HG03575 (cell line): ENCODE results near the gene FAM180A.

Experiments
- ATAC-seq: cut with Tn5 transposase; IDR thresholded peaks from one replicate; pipeline ENCODE4 v1.9.1; 2021; ENCODE audit not compliant: unreplicated experiment, insufficient number of reproducible peaks, low FRiP score; ENCODE audit errors: extremely low read depth

Gene FAM180A

DNA sequence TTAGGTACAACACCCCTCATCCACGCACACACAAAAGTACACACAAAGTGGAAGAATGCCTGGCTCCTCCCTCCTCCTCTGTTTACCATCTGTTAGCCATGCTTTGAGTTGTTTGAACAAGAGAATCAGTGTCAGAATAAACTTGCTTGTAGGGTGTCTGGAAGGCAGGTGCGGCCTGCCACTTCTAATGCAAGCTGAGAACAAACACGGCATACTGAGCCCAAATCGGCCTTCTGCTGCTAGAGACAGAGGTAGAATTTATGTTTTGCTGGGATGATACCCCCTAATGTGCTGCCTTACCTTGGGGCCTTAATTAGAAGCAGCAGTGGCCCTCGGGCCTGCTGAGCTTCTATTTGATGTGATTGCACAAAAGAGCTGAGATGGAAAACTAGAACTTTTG, 24.9 kb upstream of the FAM180A start:
- no peak for ATAC-seq

DNA sequence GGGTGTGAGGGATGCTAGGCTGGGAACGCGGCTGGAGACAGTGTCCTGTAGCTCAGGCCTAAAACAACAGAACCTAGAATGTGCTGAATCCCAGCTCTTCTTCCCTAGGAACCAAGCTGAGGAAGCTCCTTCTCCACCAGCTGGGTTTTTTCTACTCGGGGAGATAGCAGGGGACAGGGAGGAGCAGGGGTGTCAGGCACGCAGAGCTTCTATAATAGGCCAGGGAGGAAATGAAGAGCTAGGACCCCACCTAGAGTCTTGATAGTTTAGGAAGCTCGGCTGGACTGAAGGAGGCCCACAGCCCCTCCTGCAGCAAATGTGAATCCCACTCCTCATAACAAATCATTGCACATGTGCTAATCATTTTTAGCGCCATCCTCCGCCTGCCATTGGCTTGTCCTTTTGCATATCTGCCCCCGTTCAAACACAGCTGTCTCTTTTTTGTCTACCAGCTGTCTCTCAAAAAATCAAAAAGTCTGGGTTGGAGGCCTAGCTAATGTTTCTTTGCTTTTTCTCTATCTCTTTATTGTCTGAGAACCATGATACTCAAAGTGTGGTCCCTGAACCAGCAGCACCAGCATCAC, 24.1 kb upstream of the FAM180A start:
- ATAC-seq = no peak

DNA sequence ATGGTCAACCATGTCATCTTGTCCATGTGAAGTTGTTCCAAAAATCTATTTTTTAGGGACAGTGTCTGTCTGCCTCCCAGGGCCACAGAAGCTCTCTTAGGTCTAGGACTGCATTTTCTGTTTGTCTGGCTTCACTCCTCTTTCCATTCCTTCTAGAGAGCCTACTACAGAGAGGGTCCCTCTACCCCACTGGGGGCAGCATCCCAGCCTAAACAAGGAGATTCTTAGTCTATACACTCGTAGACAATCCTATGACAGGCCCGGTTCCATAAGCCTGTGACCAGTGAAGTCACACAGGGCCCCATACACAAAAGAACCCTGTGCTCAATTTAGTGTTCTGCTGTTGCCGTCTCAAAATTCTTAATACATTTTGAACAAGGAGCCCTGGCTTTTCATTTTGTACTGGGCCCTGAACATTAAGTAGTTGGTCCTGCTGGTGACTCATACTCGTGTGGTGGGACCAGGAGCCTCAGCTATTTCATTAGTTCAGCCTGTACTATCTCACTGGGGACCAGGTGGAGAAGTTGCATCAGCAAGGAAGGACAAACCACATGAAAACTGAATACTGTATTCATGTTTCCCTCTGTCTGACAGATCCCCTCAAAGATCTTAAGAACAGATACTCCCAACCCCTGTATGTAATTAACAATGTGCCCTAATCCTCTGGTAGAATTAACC, 23.5 kb upstream of the FAM180A start:
- ATAC-seq = no peak

DNA sequence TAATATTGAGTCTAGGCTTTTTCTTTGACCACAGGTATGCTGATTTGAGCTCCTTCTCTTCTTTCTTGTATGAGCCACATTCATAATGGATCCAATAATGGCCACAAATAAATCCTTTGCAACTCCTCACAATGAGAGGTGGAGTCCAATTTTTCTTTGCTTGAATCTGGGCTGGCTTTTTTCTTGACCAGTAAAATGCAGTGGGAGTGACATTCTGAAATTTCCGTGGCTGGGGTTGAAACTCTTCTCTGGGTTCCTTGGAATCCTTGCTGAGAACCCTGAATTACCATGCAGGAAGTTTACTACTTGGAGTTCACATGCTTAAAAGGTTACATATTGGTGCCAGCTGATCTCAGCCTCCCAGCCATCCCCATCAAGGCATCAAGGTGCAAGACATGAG, 22.4 kb upstream of the FAM180A start:
- no peak for ATAC-seq

DNA sequence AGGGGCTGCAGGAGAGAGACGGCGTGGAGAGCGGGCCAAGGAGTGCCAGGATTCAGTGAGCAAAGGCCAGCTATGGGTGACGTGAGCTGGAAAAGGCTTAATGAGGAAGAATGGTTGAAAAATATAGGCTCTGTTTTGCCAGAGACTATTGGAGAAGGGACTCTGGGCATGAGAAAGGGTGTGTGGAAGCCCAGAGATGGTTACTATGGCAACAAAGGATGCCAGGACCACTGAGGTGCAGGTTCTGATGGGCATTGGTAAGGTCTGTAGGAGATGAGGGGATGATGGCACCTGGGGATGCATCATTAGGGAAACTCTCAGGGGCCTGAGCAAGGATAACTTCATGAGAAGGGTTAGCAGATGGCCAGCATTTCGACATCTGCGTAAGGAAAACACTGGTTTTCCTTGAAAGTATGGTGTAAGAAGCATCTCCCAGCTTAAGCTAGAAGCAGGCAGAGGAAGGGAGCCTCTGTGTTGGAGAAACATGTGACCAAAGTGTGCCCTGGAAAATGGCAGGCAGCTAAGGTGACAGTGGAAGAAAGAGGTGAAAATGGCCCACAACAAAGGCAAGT, 21.6 kb upstream of the FAM180A start:
- no peak for ATAC-seq

DNA sequence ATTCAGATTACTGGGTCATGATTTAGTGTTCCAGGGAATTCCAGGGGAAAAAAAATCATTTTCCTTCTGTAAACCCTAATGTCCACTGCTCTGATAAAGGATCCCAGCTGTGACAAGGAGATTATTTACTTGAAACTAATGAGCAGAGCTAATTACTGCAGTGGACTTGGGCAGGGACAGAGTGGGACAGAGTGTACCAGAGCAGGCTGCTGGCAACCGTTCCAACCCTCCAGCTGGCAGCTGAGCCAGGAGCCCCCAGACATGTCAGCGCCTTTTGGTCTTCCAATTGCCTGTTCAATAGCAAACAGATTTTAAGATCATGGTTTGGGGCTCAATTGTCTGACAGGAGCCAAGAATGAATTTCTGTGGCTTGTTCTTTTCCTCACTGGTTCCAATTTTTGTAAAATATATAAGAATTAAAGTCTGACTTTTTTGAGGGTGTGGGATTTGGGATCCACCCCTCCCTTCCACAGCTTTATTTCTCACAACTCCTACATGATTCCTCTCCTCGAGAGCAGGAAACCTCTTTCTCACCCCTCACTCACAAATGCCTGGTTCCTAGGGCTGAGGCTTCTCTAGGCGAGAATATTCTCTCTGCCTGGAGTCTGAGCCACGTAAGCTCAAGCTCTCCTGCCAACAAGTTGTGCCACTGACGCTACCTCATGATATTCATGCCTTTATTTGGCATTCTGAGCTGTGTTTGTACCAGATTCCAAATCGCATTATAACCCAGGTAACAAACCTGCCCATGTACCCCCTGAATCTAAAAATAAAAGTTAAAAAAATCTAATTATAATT, 20.6 kb upstream of the FAM180A start:
- no peak for ATAC-seq

DNA sequence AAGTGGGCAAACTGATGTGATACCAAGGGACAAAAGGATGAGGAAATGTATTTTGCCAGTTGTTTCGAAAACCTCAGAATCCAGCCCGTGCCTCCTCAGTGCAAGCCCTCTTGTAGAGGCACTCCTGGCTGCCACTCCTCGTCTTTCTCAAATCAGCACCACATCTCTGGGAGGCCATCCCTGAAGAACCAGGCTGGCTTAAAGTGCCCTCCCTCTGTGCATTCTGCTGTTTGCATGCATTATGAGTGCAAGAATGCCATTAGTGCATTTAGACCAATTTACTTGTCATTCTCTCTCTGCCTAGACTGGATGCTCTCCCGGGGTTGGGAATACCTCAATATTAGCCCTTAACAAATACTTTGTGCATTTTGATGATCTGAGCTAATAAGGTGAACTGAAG, 19.9 kb upstream of the FAM180A start:
- ATAC-seq = no peak

DNA sequence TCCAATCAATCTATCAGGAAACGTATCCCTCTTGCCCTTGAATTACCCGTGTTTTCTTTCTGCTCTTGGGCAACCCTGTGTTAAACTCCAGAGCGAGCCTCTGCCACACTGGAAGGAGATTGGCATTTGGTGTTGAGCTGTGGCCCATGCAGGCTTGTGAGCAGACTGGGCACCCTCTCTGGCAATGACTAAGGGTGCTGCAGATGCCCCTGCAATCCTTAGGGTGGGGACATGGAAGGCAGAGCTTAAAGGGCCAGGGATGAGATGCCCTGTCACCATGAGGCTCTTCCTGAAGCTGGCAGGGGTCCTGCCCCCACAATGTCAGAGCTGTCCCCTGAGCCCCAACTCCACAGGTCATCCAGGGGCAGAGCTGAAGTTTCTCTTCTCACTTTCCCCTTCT, 19.5 kb upstream of the FAM180A start:
- ATAC-seq = no peak

DNA sequence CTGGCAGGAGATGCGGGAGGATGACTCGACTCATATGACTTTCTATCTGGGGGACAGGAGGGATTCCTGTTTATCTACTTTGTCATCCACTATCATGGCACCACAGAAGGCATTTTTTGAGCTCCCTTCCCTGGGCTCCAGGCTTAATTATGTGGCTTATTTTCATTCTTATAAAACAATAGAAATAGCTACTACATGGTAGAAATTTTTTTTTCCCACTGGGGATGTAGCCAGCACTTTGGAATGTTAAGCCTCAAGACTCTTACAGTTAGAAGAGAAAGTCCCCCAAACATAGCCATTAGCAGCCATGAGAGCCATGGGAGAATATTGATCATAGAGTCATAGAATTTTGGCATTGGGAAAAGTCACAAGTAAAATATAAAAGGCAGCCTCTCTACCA, 14.6 kb upstream of the FAM180A start:
- no peak for ATAC-seq

DNA sequence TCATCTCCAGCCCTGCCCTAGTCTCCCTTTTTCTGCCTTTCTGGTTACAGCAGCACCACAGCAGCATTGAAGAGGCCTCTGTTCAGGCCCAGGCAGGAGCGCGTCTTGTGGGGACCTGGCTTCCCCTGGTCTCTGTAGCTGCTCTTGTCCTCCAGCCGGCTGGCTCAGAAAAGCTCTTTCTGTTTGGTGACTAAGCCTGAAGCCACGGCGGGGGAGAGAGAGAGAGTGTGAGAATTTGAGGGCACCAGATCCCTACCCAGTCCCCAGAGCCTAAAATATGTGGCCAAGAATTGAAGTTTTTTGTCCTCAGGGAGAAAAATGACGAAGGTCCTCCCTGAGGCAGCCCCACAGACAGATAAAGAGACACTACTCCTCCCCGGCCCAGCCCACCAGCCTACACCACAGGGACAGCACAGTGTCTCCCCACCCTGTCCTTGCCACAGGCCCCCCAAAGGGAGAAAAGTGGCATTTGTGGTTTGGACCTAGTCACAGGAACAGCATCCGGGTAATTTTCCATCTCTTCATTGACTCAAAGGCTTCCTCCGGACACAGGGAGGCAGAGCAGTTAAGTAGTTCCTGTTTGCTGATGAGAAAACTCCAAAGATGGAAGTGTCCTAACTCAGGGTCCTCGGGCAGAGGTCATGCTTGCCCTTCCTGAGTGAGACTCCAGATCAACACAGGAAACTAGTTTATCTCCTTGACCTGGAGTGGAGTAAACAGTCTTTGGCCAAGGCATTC, 13.3 kb upstream of the FAM180A start:
- no peak for ATAC-seq

DNA sequence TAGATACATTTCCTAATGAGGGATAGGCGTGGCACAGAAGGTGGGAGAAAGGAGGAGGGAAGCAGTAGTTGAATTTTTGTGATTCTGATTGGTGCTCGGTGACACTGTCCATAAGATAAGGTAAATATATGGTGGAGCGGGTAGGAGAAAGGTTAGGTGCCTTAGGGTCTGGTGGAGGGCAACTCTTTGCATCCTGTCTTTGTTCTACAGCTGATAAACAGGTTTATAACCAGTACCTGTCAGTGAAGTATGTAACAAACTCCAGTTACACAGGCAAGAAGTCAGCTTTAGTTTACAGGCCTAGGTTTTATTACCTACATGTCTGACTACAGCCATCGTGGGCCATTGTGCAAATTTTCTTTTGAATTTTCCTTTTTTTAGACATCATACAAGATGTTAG, 10.9 kb upstream of the FAM180A start:
- ATAC-seq = no peak

DNA sequence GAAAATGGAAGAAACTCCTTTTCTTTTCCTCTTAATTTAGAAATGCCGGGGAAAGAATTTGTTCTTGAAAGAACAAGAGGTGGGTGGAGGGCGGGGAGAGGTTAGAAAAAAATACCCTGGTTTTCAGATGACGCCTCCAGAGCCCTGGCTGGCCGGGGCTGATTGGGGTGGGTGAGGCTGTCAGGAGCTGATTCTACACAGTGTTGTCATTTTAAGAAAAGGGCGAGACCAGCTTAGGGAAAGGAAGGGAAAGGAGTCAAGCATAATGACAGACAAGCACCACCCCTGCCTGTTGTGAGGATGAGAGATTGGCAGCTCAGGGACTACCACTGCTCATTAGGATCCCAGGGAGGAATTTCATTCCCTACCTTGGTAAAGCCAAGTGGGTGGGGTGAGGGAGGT, 9.9 kb upstream of the FAM180A start:
- ATAC-seq = no peak

DNA sequence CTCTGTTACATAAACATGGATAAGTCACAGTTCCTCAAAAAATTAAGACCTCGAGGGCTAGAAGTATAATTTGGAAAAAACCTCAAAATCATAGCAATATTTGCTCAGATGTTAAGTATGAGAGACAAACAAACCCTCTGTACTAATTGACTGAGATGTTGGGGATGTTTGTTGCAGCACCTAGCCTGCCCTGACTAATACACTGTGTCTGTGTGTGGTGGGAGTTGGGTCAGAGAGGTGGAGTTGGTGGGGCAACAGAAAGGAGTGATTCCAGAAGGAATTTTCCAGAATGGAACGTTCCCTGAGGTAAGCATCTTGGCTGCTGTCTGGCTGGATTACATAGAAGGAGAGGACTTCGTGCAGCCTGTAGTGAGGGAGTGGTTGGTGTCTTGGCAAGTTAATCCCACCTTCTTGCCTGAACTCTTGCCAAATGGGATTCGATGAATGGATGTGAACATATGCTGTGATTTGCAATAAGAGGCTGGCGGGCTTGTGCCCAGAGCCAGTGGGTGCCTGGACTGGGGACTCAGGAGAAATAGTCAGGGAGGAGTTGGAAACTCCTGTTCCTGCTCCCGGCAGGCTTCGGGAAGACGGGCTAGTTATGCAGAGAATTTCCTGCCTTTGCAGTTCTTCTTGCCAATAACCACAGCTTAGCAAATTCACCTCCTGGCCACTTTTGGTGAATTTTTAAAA, 9.3 kb upstream of the FAM180A start:
- ATAC-seq = no peak

DNA sequence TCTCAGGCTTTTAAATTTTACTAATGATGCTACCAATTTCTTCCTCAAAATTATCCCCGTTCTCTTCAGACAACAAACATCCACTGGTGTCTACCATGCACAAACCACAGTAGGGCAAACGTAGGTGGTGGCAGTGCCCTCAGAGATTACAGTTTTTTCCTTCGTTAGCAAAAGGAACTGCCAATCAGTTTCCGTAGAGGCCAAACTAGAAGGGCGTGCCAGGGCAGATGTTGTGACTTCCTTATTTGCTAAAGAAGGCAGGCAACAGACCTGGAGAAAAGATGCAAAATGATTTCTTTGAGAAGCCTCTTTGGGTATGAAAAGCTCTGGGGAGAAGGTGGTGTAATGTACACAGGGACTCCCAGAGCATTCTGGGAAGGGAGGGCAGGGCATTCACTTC, 7.6 kb upstream of the FAM180A start:
- ATAC-seq = no peak

DNA sequence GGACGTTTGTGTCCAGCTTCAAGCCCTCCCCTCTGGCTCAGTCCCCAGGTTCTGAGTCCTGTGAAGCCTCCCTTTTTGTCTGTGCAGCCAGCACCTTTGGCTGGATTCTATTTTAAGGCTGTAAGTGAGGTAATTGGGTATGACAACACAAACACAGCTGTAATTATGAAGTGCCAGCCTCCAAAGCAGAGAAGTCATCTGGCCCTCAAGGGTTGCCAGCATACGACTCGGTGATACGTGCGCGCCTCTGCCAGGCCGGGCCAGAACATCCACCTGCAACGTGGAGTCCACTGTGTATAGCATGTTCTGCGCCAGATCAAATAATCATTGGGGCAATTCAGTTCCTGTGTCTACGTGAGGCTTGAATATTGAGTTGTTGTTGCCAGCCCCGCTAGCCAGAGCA, 6.7 kb upstream of the FAM180A start:
- ATAC-seq = no peak

DNA sequence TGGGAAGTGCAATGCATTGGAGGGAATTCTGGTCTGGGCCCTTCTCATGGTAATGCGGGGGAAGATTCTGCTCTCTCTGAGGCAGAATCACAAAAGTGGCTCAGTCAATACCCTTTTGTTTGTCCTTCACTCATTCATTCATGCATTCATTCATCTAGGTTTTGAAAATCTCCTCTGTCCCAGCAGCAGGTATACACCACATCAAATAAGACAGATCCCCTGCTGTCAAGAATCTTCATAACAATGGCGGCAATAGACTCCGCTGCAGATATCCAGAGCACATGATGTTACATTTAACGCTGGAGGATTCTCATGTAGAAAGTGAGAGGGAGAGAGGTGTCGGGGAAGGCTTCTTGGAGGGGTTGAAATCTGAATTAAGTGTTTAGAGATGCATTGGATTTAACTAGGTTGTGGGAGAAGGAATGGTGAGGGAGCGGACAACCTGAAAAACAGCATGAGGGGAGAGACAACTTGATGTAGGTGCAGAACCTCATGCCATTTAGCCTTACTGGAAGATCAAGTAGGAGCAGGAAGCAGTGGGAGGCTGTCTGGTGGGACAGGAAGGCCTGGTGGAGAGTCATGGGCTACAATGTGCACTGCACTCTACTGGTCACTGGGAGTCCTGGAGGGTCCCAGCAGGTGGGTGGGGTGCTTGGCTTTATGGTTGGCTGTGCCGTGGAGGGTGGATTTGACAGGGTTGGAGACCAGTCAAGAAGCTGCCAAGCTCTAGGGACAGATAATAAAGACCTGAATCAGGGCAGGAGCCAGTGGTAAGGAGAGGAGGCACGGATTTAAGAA, 5.2 kb upstream of the FAM180A start:
- ATAC-seq = no peak

DNA sequence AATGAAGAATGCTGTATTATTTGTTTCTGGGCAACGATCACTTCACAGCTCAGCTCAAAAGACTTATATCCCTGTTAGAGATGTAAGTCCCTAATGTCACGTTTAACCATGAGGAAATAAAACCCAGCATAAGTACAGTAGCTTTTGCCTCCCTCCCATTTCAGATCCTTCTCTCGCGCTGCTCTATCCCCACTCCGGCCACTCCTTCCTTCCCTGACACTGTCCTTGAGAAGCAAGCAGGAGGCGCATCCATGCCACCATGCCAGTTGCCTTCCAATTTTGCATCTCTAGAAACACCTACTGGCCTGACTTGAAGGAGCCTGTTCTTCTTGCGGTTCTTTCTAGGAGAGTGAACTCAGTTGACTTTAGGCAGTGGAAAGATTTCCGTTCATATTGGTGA, 1.2 kb downstream of the FAM180A start:
- no peak for ATAC-seq

DNA sequence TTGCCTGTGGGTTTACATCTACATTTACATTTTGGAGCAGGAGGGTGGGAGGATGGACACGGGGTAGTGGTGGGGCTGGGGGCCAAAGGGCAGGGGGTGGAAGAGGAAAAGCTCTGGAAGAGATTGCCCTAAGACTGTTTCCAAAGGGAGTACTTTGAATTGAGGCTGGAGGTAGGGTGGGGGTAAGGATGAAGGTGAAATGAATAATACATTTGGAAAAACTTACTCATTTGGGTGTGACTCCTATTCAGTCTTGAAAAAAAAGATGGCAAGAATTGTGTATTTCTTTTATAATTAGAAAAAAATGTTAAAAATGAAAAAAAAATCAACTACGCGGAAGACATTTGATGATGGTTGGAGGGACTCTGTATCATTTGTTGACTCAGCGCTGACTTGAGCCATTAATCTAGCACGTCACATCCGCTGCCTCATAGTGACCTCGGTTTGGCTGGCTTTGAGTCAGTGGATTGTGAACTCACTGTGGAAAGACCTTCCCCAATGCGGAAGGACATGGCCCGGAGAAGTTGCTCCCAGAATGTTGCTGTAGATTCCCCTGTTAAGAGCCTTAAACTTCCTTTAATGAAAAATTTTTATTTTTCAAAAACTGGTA, 2.8 kb downstream of the FAM180A start:
- no peak for ATAC-seq
